GM06990 (cell line): ENCODE data around the gene DTX3L.
"Not testable (repeated sequence)": the region's sequence is repeated elsewhere in the genome, so short reads cannot be mapped to it uniquely, and the experiment has no call there.

Experiments used
- DNase-seq: peaks from one replicate; pipeline ENCODE4 v3.0.0-alpha.2; 2011; ENCODE audit not compliant: insufficient read length; ENCODE audit errors: extremely low read depth
- H3K27me3 ChIP-seq: replicated peaks from 2 replicates; pipeline ENCODE4 v1.6.0; 2011; ENCODE audit warnings: low read length; ENCODE audit not compliant: control insufficient read depth, insufficient read depth
- H3K36me3 ChIP-seq: 2 replicates; pipeline ENCODE4 v1.5.1; 2011; ENCODE audit warnings: low read length; ENCODE audit not compliant: control insufficient read depth, insufficient read depth
- H3K4me3 ChIP-seq: replicated peaks from 2 replicates; pipeline ENCODE4 v1.5.1; 2011; ENCODE audit warnings: low read depth, mild to moderate bottlenecking, control low read depth, low read length
- CTCF ChIP-seq: IDR thresholded peaks from 2 replicates; pipeline ENCODE4 v1.5.1; 2011; ENCODE audit warnings: low read length, control low read depth, mild to moderate bottlenecking, inconsistent platforms; ENCODE audit not compliant: insufficient read depth, poor library complexity, severe bottlenecking

DTX3L gene

GRCh38 chr3:122562923-122563716 is 1.0 kb upstream of the DTX3L start:
- peak overlapping the region; percentile 71 for H3K4me3 ChIP-seq
- TF ChIP-seq CTCF = no peak
- H3K36me3 ChIP-seq = peaks cover 7% of the 10 kb centered on the region
- no peaks in the 10 kb centered on the region for H3K27me3 ChIP-seq
- DNase-seq = no peak

- Histone ChIP-seq H3K4me3 (peak overlapping the region; percentile 71), H3K27me3 (no peaks in the 10 kb centered on the region), H3K36me3 (peaks cover 4% of the 10 kb centered on the region)
- no peak for TF ChIP-seq CTCF
- no peak for DNase-seq
Measured at GRCh38 chr3:122563717-122564025, 467 bp upstream of the DTX3L start.

- not testable (repeated sequence) for H3K27me3 ChIP-seq, H3K4me3 ChIP-seq, DNase-seq
Measured at GRCh38 chr3:122568131-122568530, 4.0 kb downstream of the DTX3L start.

GRCh38 chr3:122568755-122569154 is 4.6 kb downstream of the DTX3L start:
- TF ChIP-seq CTCF = no peak
- no peak for DNase-seq
- no peaks in the 10 kb centered on the region for H3K27me3 ChIP-seq
- H3K36me3 ChIP-seq = peaks cover 5% of the 10 kb centered on the region
- H3K4me3 ChIP-seq = no peak overlapping the region

More at GRCh38 chr3:122568131-122568530, 4.0 kb downstream of the DTX3L start:
- H3K36me3 ChIP-seq = not testable (repeated sequence)

- TF ChIP-seq CTCF = no peak
- DNase-seq = peak; percentile 38
- peaks cover 3% of the 10 kb centered on the region for H3K36me3 ChIP-seq
- H3K4me3 ChIP-seq = no peak overlapping the region
- H3K27me3 ChIP-seq = no peaks in the 10 kb centered on the region
Measured at GRCh38 chr3:122572940-122573412, 8.8 kb downstream of the DTX3L start.

GRCh38 chr3:122576174-122576940 is 12.2 kb downstream of the DTX3L start:
- no peak for TF ChIP-seq CTCF
- no peaks in the 10 kb centered on the region for H3K27me3 ChIP-seq
- H3K36me3 ChIP-seq = peaks cover 2% of the 10 kb centered on the region; the same call in 1 of the 2 replicates
- peak overlapping the region; percentile 16; the same call in 1 of the 2 replicates for H3K4me3 ChIP-seq
- DNase-seq = peak; percentile 81
